GM13977 (cell line): ENCODE results near the gene CHKA.

Experiments
- DNase-seq: peaks from one replicate; pipeline ENCODE4 v3.0.0; 2012; ENCODE audit warnings: low spot score
- CTCF ChIP-seq: IDR thresholded peaks from 2 replicates; pipeline ENCODE4 v1.5.1; 2012; ENCODE audit warnings: mild to moderate bottlenecking, control low read depth; ENCODE audit not compliant: insufficient read depth; ENCODE audit errors: extremely low read depth, missing control alignments
- in situ Hi-C: fragments of 300-500 bp; cut with MboI; formaldehyde crosslinking; loops from one replicate; pipeline ENCODE4 v1.12.0; 2022; ENCODE audit warnings: low sequenced_read_pairs, low pct_unique_long_range_greater_than_20kb, mixed read lengths, inconsistent platforms; ENCODE audit not compliant: unreplicated experiment

CHKA gene

GRCh38 chr11:68048681-68049508 is 72.3 kb downstream of the CHKA start:
- DNase-seq = no peak
- TF ChIP-seq CTCF = no peak
- in situ Hi-C loops = no loop called here

- peak; percentile 36 for DNase-seq
- in situ Hi-C loops = no loop called here
- no peak for TF ChIP-seq CTCF
Observed at GRCh38 chr11:68047437-68048290, 73.5 kb downstream of the CHKA start.

- in situ Hi-C loops = no loop called here
- no peak for TF ChIP-seq CTCF
- no peak for DNase-seq
Observed at GRCh38 chr11:68044898-68045351, 76.3 kb downstream of the CHKA start.

- in situ Hi-C loops = no loop called here
- DNase-seq = no peak
- no peak for TF ChIP-seq CTCF
Observed at GRCh38 chr11:68044145-68044813, 76.9 kb downstream of the CHKA start.

- DNase-seq = no peak
- TF ChIP-seq CTCF = no peak
- in situ Hi-C loops = no loop called here
Observed at GRCh38 chr11:68043349-68044144, 77.6 kb downstream of the CHKA start.

GRCh38 chr11:68043029-68043348 is 78.2 kb downstream of the CHKA start:
- in situ Hi-C loops = no loop called here
- no peak for DNase-seq
- TF ChIP-seq CTCF = no peak
